SU-DHL-6 (cell line): ENCODE results near the gene PTPN14.

Experiments used
- H2AFZ ChIP-seq: fragments of 200-600 bp; sonication (generic); 2 replicates; pipeline ENCODE4 v1.6.1; 2014; ENCODE audit warnings: low read depth, mild to moderate bottlenecking, moderate library complexity, mixed read lengths, antibody characterized with exemption, low read length; ENCODE audit not compliant: severe bottlenecking
- H3F3A ChIP-seq: fragments of 200-600 bp; shearing (Covaris generic); 2 replicates; pipeline ENCODE4 v1.6.0; 2016; ENCODE audit warnings: antibody characterized with exemption, mild to moderate bottlenecking; ENCODE audit not compliant: insufficient read depth
- H3K27ac ChIP-seq: fragments of 200-600 bp; sonication (generic); 2 replicates; pipeline ENCODE4 v1.5.1; 2016; ENCODE audit warnings: low read depth, mild to moderate bottlenecking, low read length, moderate library complexity, mixed read lengths
- H3K27me3 ChIP-seq: fragments of 200-600 bp; sonication (generic), shearing (Covaris generic); 2 replicates; pipeline ENCODE4 v1.6.0; 2014; ENCODE audit warnings: mild to moderate bottlenecking, low read length
- H3K36me3 ChIP-seq: fragments of 200-600 bp; sonication (generic); 2 replicates; pipeline ENCODE4 v1.6.1; 2014; ENCODE audit warnings: mild to moderate bottlenecking, low read length, mixed read lengths
- H3K4me2 ChIP-seq: fragments of 300-600, 200-600 bp; shearing (Covaris generic), sonication (generic); 2 replicates; pipeline ENCODE4 v1.6.0; 2014; ENCODE audit warnings: low read length, low read depth, mild to moderate bottlenecking; ENCODE audit not compliant: poor library complexity, severe bottlenecking
- H3K4me3 ChIP-seq: fragments of 200-600 bp; sonication (generic); 2 replicates; pipeline ENCODE4 v1.5.1; 2014; ENCODE audit warnings: antibody characterized with exemption, low read length, mild to moderate bottlenecking, mixed read lengths; ENCODE audit not compliant: insufficient read depth, poor library complexity, severe bottlenecking
- H3K79me2 ChIP-seq: fragments of 200-600 bp; sonication (generic); 2 replicates; pipeline ENCODE4 v1.6.1; 2014; ENCODE audit warnings: mild to moderate bottlenecking, low read length, moderate library complexity; ENCODE audit not compliant: insufficient read depth
- H3K9ac ChIP-seq: fragments of 200-600 bp; sonication (generic); 2 replicates; pipeline ENCODE4 v1.7.0; 2014; ENCODE audit warnings: mild to moderate bottlenecking, low read length
- H3K9me2 ChIP-seq: fragments of 200-600 bp; sonication (generic); replicated peaks from 2 replicates; pipeline ENCODE4 v1.6.1; 2014; ENCODE audit warnings: low read length; ENCODE audit not compliant: insufficient read depth
- H3K9me3 ChIP-seq: fragments of 200-600 bp; sonication (generic); 2 replicates; pipeline ENCODE4 v1.6.1; 2014; ENCODE audit warnings: low read length, mixed read lengths; ENCODE audit not compliant: insufficient read depth
- H4K20me1 ChIP-seq: fragments of 200-600 bp; sonication (generic); 2 replicates; pipeline ENCODE4 v1.6.1; 2014; ENCODE audit warnings: low read depth, mild to moderate bottlenecking, antibody characterized with exemption, low read length, moderate library complexity, mixed read lengths
- EZH2phosphoT487 ChIP-seq: fragments of 200-600 bp; sonication (generic), shearing (Covaris generic); conservative IDR thresholded peaks from 2 replicates; pipeline ENCODE4 v1.6.1; 2018; ENCODE audit warnings: mild to moderate bottlenecking, antibody characterized with exemption, low read length, moderate library complexity, mixed read lengths
- TF ChIP-seq, protein P1 (sequence below): fragments of 200-600 bp; sonication (generic); IDR thresholded peaks from one replicate; pipeline ENCODE4 v1.5.1; 2017; ENCODE audit warnings: antibody characterized with exemption, mild to moderate bottlenecking, low read length, moderate library complexity; ENCODE audit not compliant: insufficient read depth, poor library complexity, severe bottlenecking

PTPN14 gene

GRCh38 chr1:214383381-214384372 is 167.7 kb downstream of the PTPN14 start:
- H3K9ac ChIP-seq: no peak overlapping the region
- no peaks in the 10 kb centered on the region for H3K36me3 ChIP-seq
- no peaks in the 10 kb centered on the region for H3K9me2 ChIP-seq
- H3K27me3 ChIP-seq: no peaks in the 10 kb centered on the region
- no peak overlapping the region for H3K27ac ChIP-seq
- no peak for TF ChIP-seq EZH2phosphoT487
- TF ChIP-seq, protein P1, sequence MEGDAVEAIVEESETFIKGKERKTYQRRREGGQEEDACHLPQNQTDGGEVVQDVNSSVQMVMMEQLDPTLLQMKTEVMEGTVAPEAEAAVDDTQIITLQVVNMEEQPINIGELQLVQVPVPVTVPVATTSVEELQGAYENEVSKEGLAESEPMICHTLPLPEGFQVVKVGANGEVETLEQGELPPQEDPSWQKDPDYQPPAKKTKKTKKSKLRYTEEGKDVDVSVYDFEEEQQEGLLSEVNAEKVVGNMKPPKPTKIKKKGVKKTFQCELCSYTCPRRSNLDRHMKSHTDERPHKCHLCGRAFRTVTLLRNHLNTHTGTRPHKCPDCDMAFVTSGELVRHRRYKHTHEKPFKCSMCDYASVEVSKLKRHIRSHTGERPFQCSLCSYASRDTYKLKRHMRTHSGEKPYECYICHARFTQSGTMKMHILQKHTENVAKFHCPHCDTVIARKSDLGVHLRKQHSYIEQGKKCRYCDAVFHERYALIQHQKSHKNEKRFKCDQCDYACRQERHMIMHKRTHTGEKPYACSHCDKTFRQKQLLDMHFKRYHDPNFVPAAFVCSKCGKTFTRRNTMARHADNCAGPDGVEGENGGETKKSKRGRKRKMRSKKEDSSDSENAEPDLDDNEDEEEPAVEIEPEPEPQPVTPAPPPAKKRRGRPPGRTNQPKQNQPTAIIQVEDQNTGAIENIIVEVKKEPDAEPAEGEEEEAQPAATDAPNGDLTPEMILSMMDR: no peak
- no peaks in the 10 kb centered on the region for H4K20me1 ChIP-seq
- H3K4me2 ChIP-seq: no peak overlapping the region
- H2AFZ ChIP-seq: no peak overlapping the region
- no peaks in the 10 kb centered on the region for H3K79me2 ChIP-seq
- H3K4me3 ChIP-seq: no peak overlapping the region
- no peaks in the 10 kb centered on the region for H3F3A ChIP-seq
- no peaks in the 10 kb centered on the region for H3K9me3 ChIP-seq

DNA sequence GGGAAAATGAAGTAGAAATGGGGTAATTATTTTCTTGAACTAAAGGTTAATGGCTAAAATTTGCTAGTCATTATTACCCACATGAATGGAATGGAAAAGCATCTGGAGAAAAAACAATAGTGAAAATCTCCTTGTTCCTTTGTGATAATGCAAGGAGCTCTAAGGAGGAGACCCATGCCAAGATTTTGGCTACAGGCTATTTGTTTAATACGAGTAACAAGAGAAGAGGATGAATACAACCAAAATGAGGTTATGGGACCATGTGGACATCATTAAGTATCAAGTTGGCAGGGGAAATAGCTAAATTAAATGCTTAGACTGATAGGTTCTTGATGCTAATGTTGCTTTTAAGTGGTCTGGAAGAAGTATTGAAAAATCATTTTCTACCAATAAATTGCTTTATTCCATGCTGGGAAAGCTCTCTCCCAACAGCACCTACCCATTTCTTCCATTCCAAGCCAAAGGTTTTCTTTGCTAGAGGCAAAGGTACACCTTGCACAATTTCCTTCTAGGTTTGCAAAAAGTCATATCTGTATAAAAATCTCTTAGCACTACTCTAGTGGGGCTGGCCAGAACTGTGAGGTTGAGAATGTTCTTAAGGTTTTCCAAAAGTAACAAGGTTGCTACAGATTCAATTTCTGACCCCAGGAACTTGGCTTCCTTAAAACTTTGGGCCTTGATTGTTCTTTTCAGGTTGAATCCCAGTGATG is 170.3 kb downstream of the PTPN14 start:
- Histone ChIP-seq H3K9me3 (no peaks in the 10 kb centered on the region), H3K4me3 (no peak overlapping the region), H3K9ac (no peak overlapping the region), H4K20me1 (no peaks in the 10 kb centered on the region), H3K27ac (no peak overlapping the region), H3K79me2 (no peaks in the 10 kb centered on the region), H2AFZ (no peak overlapping the region), H3F3A (no peaks in the 10 kb centered on the region), H3K4me2 (no peak overlapping the region), H3K27me3 (no peaks in the 10 kb centered on the region), H3K36me3 (no peaks in the 10 kb centered on the region), H3K9me2 (no peaks in the 10 kb centered on the region)
- TF ChIP-seq EZH2phosphoT487: no peak
- TF ChIP-seq, protein P1: no peak

- H3K9me2 ChIP-seq: no peaks in the 10 kb centered on the region
- no peak overlapping the region for H2AFZ ChIP-seq
- no peaks in the 10 kb centered on the region for H3F3A ChIP-seq
Observed at GRCh38 chr1:214380396-214380795, 171.0 kb downstream of the PTPN14 start.

More at GRCh38 chr1:214380396-214380795, 171.0 kb downstream of the PTPN14 start:
- Histone ChIP-seq H3K4me2 (no peak overlapping the region), H3K79me2 (no peaks in the 10 kb centered on the region), H3K27ac (no peak overlapping the region), H3K27me3 (no peaks in the 10 kb centered on the region), H3K4me3 (no peak overlapping the region), H4K20me1 (no peaks in the 10 kb centered on the region), H3K9ac (no peak overlapping the region), H3K9me3 (no peaks in the 10 kb centered on the region), H3K36me3 (no peaks in the 10 kb centered on the region)
- TF ChIP-seq, protein P1: no peak
- no peak for TF ChIP-seq EZH2phosphoT487
